Measurements from ENCODE around the gene PRRC2B. TPM values are rescaled to one million over a fixed set of nuclear protein-coding genes. Genes with fewer than 3 reads are reported as not detected.
A peak's percentile ranks its signal among the peaks of the same experiment; 100 is the strongest.

PRRC2B gene
- total RNA-seq, 1 experiment from 2014 or later: 137 TPM

- Mint-ChIP-seq H3K27me3 (ENCODE audit: unreplicated experiment) (no peaks in the 10 kb centered on the region), H3K9me3 (ENCODE audit: low read depth, unreplicated experiment) (no peaks in the 10 kb centered on the region), H3K36me3 (ENCODE audit: insufficient read depth, unreplicated experiment) (peaks cover 20% of the 10 kb centered on the region), H3K4me3 (ENCODE audit: low read depth, unreplicated experiment) (no peak overlapping the region), H3K27ac (ENCODE audit: unreplicated experiment) (no peak overlapping the region), H3K4me1 (ENCODE audit: low read depth, unreplicated experiment) (no peaks in the 10 kb centered on the region)
- CTCF ChIA-PET: no interaction called here
- TF ChIP-seq CTCF (IDR thresholded peaks at IDR 0.05; ENCODE audit: unreplicated experiment): no peak
- DNase-seq: no peak
- intact Hi-C loops (cut with micrococcal nuclease; ENCODE audit: unreplicated experiment): no loop called here
- BruUV-seq (replicated peaks): no TSS peak
Measured at GRCh38 chr9:131524665-131525315, 130.9 kb downstream of the PRRC2B start.

- DNase-seq: no peak
- CTCF ChIA-PET: no interaction called here
- no peaks in the 10 kb centered on the region for H3K4me1 Mint-ChIP-seq (ENCODE audit: low read depth, unreplicated experiment)
- no peak for TF ChIP-seq CTCF (IDR thresholded peaks at IDR 0.05; ENCODE audit: unreplicated experiment)
- BruUV-seq (replicated peaks): no TSS peak
- H3K27ac Mint-ChIP-seq (ENCODE audit: unreplicated experiment): no peak overlapping the region
- H3K27me3 Mint-ChIP-seq (ENCODE audit: unreplicated experiment): no peaks in the 10 kb centered on the region
- H3K36me3 Mint-ChIP-seq (ENCODE audit: insufficient read depth, unreplicated experiment): peaks cover 26% of the 10 kb centered on the region
- no peaks in the 10 kb centered on the region for H3K9me3 Mint-ChIP-seq (ENCODE audit: low read depth, unreplicated experiment)
- intact Hi-C loops (cut with micrococcal nuclease; ENCODE audit: unreplicated experiment): no loop called here
- no peak overlapping the region for H3K4me3 Mint-ChIP-seq (ENCODE audit: low read depth, unreplicated experiment)
Measured at GRCh38 chr9:131525643-131526565, 132.0 kb downstream of the PRRC2B start.

- no peak for TF ChIP-seq CTCF (IDR thresholded peaks at IDR 0.05; ENCODE audit: unreplicated experiment)
- no peak overlapping the region for H3K4me3 Mint-ChIP-seq (ENCODE audit: low read depth, unreplicated experiment)
- no peaks in the 10 kb centered on the region for H3K4me1 Mint-ChIP-seq (ENCODE audit: low read depth, unreplicated experiment)
- TSS peak; percentile 11 for BruUV-seq (replicated peaks)
- no peak for DNase-seq
- CTCF ChIA-PET: no interaction called here
- H3K9me3 Mint-ChIP-seq (ENCODE audit: low read depth, unreplicated experiment): no peaks in the 10 kb centered on the region
- no peaks in the 10 kb centered on the region for H3K27me3 Mint-ChIP-seq (ENCODE audit: unreplicated experiment)
- H3K27ac Mint-ChIP-seq (ENCODE audit: unreplicated experiment): no peak overlapping the region
- intact Hi-C loops (cut with micrococcal nuclease; ENCODE audit: unreplicated experiment): no loop called here
- peaks cover 22% of the 10 kb centered on the region for H3K36me3 Mint-ChIP-seq (ENCODE audit: insufficient read depth, unreplicated experiment)
Measured at GRCh38 chr9:131528186-131528585, 134.3 kb downstream of the PRRC2B start.

- Mint-ChIP-seq H3K27ac (ENCODE audit: unreplicated experiment) (no peak overlapping the region), H3K36me3 (ENCODE audit: insufficient read depth, unreplicated experiment) (peaks cover 19% of the 10 kb centered on the region), H3K9me3 (ENCODE audit: low read depth, unreplicated experiment) (no peaks in the 10 kb centered on the region), H3K4me1 (ENCODE audit: low read depth, unreplicated experiment) (no peaks in the 10 kb centered on the region), H3K27me3 (ENCODE audit: unreplicated experiment) (no peaks in the 10 kb centered on the region), H3K4me3 (ENCODE audit: low read depth, unreplicated experiment) (no peak overlapping the region)
- intact Hi-C loops (cut with micrococcal nuclease; ENCODE audit: unreplicated experiment): no loop called here
- no TSS peak for BruUV-seq (replicated peaks)
- DNase-seq: no peak
- TF ChIP-seq CTCF (IDR thresholded peaks at IDR 0.05; ENCODE audit: unreplicated experiment): no peak
- CTCF ChIA-PET: interaction anchor here (0.7 kb wide), 1 partner anchor 1644 kb away, joined by 3 read pairs; no protein-coding TSS in a partner anchor
Measured at GRCh38 chr9:131528886-131529505, 135.1 kb downstream of the PRRC2B start.

Measured in Calu3 (cell line).